Stimulated activated CD4-positive, alpha-beta T cell treated with anti-CD3 and anti-CD28 coated beads, Interleukin-15, amount 100 ng/mL, for 1 hour (primary cell): ENCODE measurements around the gene NIPSNAP2.
"Not testable (repeated sequence)": the region's sequence is repeated elsewhere in the genome, so short reads cannot be mapped to it uniquely, and the experiment has no call there.

Experiments used
- DNase-seq, 2 donors: peaks; one replicate each; pipeline ENCODE4 v3.0.0-alpha.2; 2020; ENCODE audit warnings: low read depth in 1 of 2, low spot score in 1 of 2

Gene NIPSNAP2

DNA sequence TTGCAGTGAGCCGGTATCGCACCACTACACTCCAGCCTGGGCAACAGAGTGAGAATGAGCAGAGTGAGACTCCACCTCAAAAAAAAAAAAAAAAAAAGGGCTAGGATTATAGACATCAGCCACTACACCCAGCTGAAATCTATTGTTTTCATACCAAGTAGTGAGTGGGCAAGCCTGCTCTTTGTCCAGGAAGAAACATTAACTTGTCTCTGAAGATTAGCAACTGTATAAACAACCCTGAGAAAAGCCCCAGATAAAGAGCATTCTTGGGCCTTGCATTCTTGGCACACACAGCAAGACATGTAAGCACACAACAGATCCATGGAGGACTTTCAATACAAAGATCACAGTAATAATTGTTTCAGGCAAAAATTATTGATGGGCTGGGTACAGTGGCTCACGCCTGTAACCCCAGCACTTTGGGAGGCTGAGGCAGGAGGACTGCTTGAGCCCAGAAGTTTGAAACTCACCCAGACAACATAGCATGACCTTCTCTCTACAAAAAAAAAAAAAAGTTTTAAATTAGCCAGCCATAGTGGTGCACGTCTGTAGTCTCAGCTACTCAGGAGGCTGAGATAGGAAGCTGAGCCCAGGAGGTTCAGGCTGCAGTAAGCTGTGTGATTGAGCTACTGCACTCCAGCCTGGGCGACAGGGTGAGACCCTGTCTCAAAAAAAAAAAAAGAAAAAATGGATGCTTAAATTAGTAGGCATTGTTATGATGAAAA, 82.5 kb downstream of the NIPSNAP2 start:
- DNase-seq, result no peak

DNA sequence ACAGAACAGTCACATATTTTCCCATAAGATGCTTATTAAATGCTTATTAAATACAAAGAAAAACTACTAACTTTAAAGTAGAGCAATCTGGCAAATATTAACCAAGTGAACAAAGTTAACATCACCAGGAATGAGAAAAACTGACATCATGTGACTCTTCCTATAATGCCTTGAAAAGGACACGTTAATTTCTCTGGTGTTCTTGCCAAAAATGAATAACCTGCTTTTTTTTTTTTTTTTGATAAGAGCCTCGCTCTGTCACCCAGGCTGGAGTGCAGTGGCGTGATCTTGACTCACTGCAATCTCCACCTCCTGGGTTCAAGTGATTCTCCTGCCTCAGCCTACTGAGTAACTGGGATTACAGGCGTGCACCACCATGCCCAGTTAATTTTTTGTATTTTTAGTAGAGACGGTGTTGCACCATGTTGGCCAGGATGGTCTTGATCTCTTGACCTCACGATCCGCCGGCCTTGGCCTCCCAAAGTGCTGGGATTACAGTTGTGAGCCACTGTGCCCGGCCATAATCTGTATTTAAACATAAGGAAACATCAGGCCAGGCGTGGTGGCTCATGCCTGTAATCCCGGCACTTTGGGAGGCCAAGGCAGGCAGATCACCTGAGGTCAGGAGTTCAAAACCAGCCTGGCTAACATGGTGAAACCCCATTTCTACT, 83.2 kb downstream of the NIPSNAP2 start:
- DNase-seq, result not testable (repeated sequence)

DNA sequence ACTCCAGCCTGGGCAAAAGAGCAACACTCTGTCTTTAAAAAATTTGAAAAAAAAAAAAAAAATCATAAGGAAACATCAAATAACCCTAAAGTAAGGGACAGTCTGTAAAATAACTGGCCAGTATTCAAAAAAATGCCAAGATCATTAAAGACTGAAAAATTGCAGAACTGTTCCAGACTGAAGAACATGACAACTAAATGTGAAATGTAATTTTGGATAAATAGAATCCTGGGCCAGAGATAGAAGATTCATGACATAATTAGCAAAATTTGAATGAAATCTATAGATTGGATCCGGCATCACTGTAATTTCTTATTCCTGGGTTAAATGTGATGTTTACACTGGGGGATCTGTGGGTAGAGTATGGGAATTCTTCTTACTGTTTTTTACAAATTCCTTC, 83.9 kb downstream of the NIPSNAP2 start:
- no peak for DNase-seq

DNA sequence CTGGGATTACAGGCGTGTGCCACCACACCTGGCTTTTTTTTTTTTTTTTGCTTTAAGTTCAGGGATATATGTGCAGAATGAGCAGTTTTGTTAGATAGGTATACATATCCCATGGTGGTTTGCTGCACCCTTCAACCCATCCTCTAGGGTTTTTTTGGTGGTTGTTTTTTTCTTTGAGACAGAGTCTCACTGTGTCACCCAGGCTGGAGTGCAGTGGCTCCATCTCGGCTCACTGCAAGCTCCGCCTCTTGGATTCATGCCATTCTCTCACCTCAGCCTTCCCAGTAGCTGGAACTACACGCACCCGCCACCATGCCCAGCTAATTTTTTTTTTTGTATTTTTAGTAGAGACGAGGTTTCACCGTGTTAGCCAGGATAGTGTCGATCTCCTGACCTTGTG, 84.4 kb downstream of the NIPSNAP2 start:
- DNase-seq, result not testable (repeated sequence)
